CD14-positive monocyte (primary cell): Measurements from ENCODE around the gene SYCP2L. TPM values are rescaled to one million over a fixed set of nuclear protein-coding genes. Genes with fewer than 3 reads are reported as not detected.

Source experiments
- DNase-seq, 3 donors: peaks; one replicate each; pipeline ENCODE4 v3.0.0-alpha.2; 2011 to 2022
- H2AFZ ChIP-seq: 2 replicates; pipeline ENCODE4 v1.6.0; 2012; ENCODE audit warnings: mild to moderate bottlenecking, low read depth, low read length, inconsistent platforms; ENCODE audit not compliant: insufficient read depth, poor library complexity, severe bottlenecking
- H3K27ac ChIP-seq, 2 donors: 1 replicate in 1 of 2; 2 replicates in 1 of 2; pipeline ENCODE4 v1.5.1; 2012 to 2013; ENCODE audit warnings: low read length in 2 of 2, control low read depth in 1 of 2, inconsistent platforms in 1 of 2, low read depth in 1 of 2, mild to moderate bottlenecking in 1 of 2
- H3K27me3 ChIP-seq, 2 donors: one replicate each; pipeline versions ENCODE4 v1.6.0 to v1.6.1; 2011 to 2013; ENCODE audit warnings: low read length in 2 of 2; ENCODE audit not compliant: control insufficient read depth in 2 of 2, insufficient read depth in 2 of 2
- H3K36me3 ChIP-seq, 2 donors: replicated peaks in 1 of 2; 1 replicate in 1 of 2; 2 replicates in 1 of 2; pipeline versions ENCODE4 v1.5.1 to v1.6.1; 2012 to 2013; ENCODE audit warnings: low read length in 2 of 2, control low read depth in 1 of 2, inconsistent platforms in 1 of 2, mild to moderate bottlenecking in 1 of 2; ENCODE audit not compliant: insufficient read depth in 2 of 2, control insufficient read depth in 1 of 2
- H3K4me1 ChIP-seq, 2 donors: 1 replicate in 1 of 2; 2 replicates in 1 of 2; pipeline versions ENCODE4 v1.5.1 to v1.6.1; 2012 to 2013; ENCODE audit warnings: low read length in 2 of 2, control low read depth in 1 of 2, inconsistent platforms in 1 of 2, mild to moderate bottlenecking in 1 of 2, moderate library complexity in 1 of 2; ENCODE audit not compliant: insufficient read depth in 2 of 2, control insufficient read depth in 1 of 2
- H3K4me2 ChIP-seq: replicated peaks from 2 replicates; pipeline ENCODE3; 2012; ENCODE audit warnings: low read length, moderate library complexity, mild to moderate bottlenecking; ENCODE audit not compliant: poor library complexity, severe bottlenecking; ENCODE audit errors: extremely low read depth
- H3K4me3 ChIP-seq, 3 experiments: fragments of 200-600 bp in 1 of 3; sonication (generic) in 1 of 3; replicated peaks in 1 of 3; 1 replicate in 2 of 3; 2 replicates in 1 of 3; pipeline ENCODE4 v1.5.1; 2011 to 2013; ENCODE audit warnings: low read length in 3 of 3, mild to moderate bottlenecking in 3 of 3, control low read depth in 2 of 3, low read depth in 2 of 3, inconsistent platforms in 1 of 3, moderate library complexity in 1 of 3
- H3K79me2 ChIP-seq: 2 replicates; pipeline ENCODE4 v1.6.0; 2012; ENCODE audit warnings: mild to moderate bottlenecking, control low read depth, inconsistent platforms, low read length, moderate library complexity; ENCODE audit not compliant: insufficient read depth
- H3K9ac ChIP-seq: 2 replicates; pipeline ENCODE4 v1.6.0; 2017; ENCODE audit warnings: low read length, mild to moderate bottlenecking; ENCODE audit not compliant: insufficient read depth, poor library complexity, severe bottlenecking
- H3K9me3 ChIP-seq, 2 donors: replicated peaks in 1 of 2; 1 replicate in 1 of 2; 2 replicates in 1 of 2; pipeline versions ENCODE4 v1.5.1 to v1.6.1; 2012 to 2013; ENCODE audit warnings: low read length in 2 of 2, control low read depth in 1 of 2; ENCODE audit not compliant: control insufficient read depth in 1 of 2, insufficient read depth in 1 of 2
- H4K20me1 ChIP-seq: 2 replicates; pipeline ENCODE4 v1.6.0; 2012; ENCODE audit warnings: mild to moderate bottlenecking, low read length, control low read depth, moderate library complexity; ENCODE audit not compliant: insufficient read depth
- H3K27ac Mint-ChIP-seq, 7 donors: one replicate each; pipeline ENCODE4 v1.8.0; 2020; ENCODE audit warnings: mild to moderate bottlenecking in 7 of 7, mixed read lengths in 7 of 7, moderate library complexity in 6 of 7, inconsistent platforms in 2 of 7
- H3K27me3 Mint-ChIP-seq, 3 donors: one replicate each; pipeline ENCODE4 v1.8.0; 2021 to 2022; ENCODE audit warnings: low read depth in 3 of 3, mild to moderate bottlenecking in 3 of 3, mixed read lengths in 3 of 3, moderate library complexity in 3 of 3, inconsistent platforms in 1 of 3
- H3K36me3 Mint-ChIP-seq, 2 donors: one replicate each; pipeline ENCODE4 v1.8.0; 2020; ENCODE audit warnings: mixed read lengths in 2 of 2, inconsistent platforms in 1 of 2, mild to moderate bottlenecking in 1 of 2
- H3K4me1 Mint-ChIP-seq: one replicate; pipeline ENCODE4 v1.8.0; 2020; ENCODE audit warnings: mild to moderate bottlenecking, mixed read lengths
- H3K4me3 Mint-ChIP-seq, 2 donors: one replicate each; pipeline ENCODE4 v1.8.0; 2020; ENCODE audit warnings: mild to moderate bottlenecking in 2 of 2, mixed read lengths in 2 of 2, moderate library complexity in 1 of 2
- H3K9me3 Mint-ChIP-seq, 7 donors: one replicate each; pipeline ENCODE4 v1.8.0; 2020 to 2022; ENCODE audit warnings: mixed read lengths in 7 of 7, mild to moderate bottlenecking in 6 of 7, moderate library complexity in 6 of 7, inconsistent platforms in 2 of 7
- CTCF ChIP-seq: fragments of 200-600 bp; IDR thresholded peaks from one replicate; pipeline ENCODE4 v1.8.0; 2022; ENCODE audit warnings: antibody characterized with exemption, mild to moderate bottlenecking
- WGBS: methylation state at CpG from one replicate; pipeline ENCODE4 v1.1.5; 2013; ENCODE audit warnings: missing lambda C conversion rate; ENCODE audit not compliant: insufficient coverage; 5-methylcytosine and 5-hydroxymethylcytosine counted together
- intact Hi-C, 2 donors: fragments of 100-400 bp; cut with micrococcal nuclease; formaldehyde crosslinking; loops; one replicate each; pipeline versions ENCODE4 v1.15.0 to v1.15.1; 2023
- polyA plus RNA-seq, 3 donors: library from polyadenylated mRNA; depleted of rRNA in 1 of 3; unstranded in 2 of 3; stranded (reverse) in 1 of 3; fragments of 300-500 nt in 2 of 3; fragments of >200 nt in 1 of 3; fragmentation: Illumina TruSeq in 2 of 3; gene quantifications; 1 replicate in 2 of 3; 2 replicates in 1 of 3; pipeline ENCODE4 v1.2.3, GENCODE V29; 2012 to 2021

SYCP2L gene
- polyA plus RNA-seq, 3 donors = 0.08 TPM; not detected in 2

DNA sequence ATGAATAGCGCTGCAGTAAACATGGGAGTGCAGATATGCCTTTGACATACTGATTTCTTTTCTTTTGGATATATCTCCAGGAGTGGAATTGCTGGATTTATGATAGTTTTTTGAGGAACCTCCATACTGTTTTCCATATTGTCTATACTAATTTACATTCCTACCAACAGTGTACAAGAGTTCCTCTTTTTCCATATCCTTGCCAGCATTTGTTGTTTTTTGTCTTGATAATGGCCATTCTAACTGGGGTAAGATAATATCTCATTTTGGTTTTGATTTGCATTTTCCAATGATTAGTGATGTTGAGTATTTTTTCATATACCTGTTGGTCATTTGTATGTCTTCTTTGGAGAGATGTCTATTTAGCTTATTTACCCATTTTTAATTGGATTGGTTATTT is 3.3 kb downstream of the SYCP2L start:
- peak overlapping the region in 1 of 7 donors; percentile 66 for H3K27ac Mint-ChIP-seq
- peak overlapping the region in 1 of 2 donors; percentile 71 for H3K4me3 Mint-ChIP-seq
- peak in 1 of 3 donors; percentile 12 for DNase-seq
- Histone ChIP-seq H3K4me3 (peak overlapping the region in 1 of 3 experiments; percentile 61), H2AFZ (no peak overlapping the region), H3K9ac (no peak overlapping the region), H3K27ac (no peak overlapping the region), H3K9me3 (no peaks in the 10 kb centered on the region), H4K20me1 (no peaks in the 10 kb centered on the region), H3K79me2 (no peaks in the 10 kb centered on the region), H3K4me1 (peaks cover 28 to 34% of the 10 kb centered on the region in 2 donors), H3K27me3 (peaks cover 20 to 27% of the 10 kb centered on the region in 2 donors), H3K4me2 (no peak overlapping the region), H3K36me3 (no peaks in the 10 kb centered on the region)
- peaks cover 13 to 30% (median 25%) of the 10 kb centered on the region in 3 donors for H3K27me3 Mint-ChIP-seq
- no peak for TF ChIP-seq CTCF
- WGBS = no CpG with 5 or more reads among the region's 1 CpG
- H3K36me3 Mint-ChIP-seq = peaks cover 0 to 6% of the 10 kb centered on the region in 2 donors
- H3K9me3 Mint-ChIP-seq = peaks cover 0 to 16% (median 6%) of the 10 kb centered on the region in 7 donors
- intact Hi-C loops = no loop called here
- peaks cover 30% of the 10 kb centered on the region for H3K4me1 Mint-ChIP-seq

GRCh38 chr6:10891960-10892359 is 5.1 kb downstream of the SYCP2L start:
- Histone ChIP-seq H3K4me2 (no peak overlapping the region), H3K79me2 (no peaks in the 10 kb centered on the region), H3K9me3 (no peaks in the 10 kb centered on the region), H2AFZ (no peak overlapping the region), H3K4me1 (peaks cover 20 to 25% of the 10 kb centered on the region in 2 donors), H3K9ac (no peak overlapping the region), H3K27me3 (peaks cover 6 to 8% of the 10 kb centered on the region in 2 donors), H3K4me3 (no peak overlapping the region), H4K20me1 (no peaks in the 10 kb centered on the region), H3K27ac (no peak overlapping the region), H3K36me3 (no peaks in the 10 kb centered on the region)
- Mint-ChIP-seq H3K36me3 (peaks cover 0 to 3% of the 10 kb centered on the region in 2 donors), H3K27ac (peak overlapping the region in 1 of 7 donors; percentile 5), H3K27me3 (peaks cover 2 to 13% (median 9%) of the 10 kb centered on the region in 3 donors), H3K4me3 (no peak overlapping the region), H3K9me3 (peaks cover 0 to 4% (median 0%) of the 10 kb centered on the region in 7 donors), H3K4me1 (peaks cover 21% of the 10 kb centered on the region)
- TF ChIP-seq CTCF = no peak
- no peak for DNase-seq
- WGBS = 97% methylated on average over 3 of the region's 5 CpGs
- intact Hi-C loops = no loop called here
